ENCODE results near the gene EVL. TPM values are rescaled to one million over a fixed set of nuclear protein-coding genes. Genes with fewer than 3 reads are reported as not detected.
A peak's percentile ranks its signal among the peaks of the same experiment; 100 is the strongest.

The EVL gene
- total and polyA plus RNA-seq, 4 donors = 54.5 to 99.9 (median 78.2) TPM

- H3K27me3 ChIP-seq (ENCODE audit: control insufficient read depth in 3 of 3, insufficient read depth in 3 of 3, low read length in 2 of 3) = no peaks in the 10 kb centered on the region
- H3K9me3 ChIP-seq (ENCODE audit: control insufficient read depth in 4 of 4, insufficient read depth in 3 of 4, low read length in 3 of 4) = no peaks in the 10 kb centered on the region
- no peaks in the 10 kb centered on the region for H3K36me3 ChIP-seq (ENCODE audit: control insufficient read depth in 4 of 4, insufficient read depth in 4 of 4, low read length in 4 of 4)
- no peak for TF ChIP-seq CTCF (IDR thresholded peaks at IDR 0.05; ENCODE audit: control extremely low read depth, extremely low read depth)
- no peak overlapping the region for H3K9ac ChIP-seq (ENCODE audit: insufficient read depth in 1 of 2, low read length in 2 of 2)
- no peak for ATAC-seq (ENCODE audit: insufficient read depth, low FRiP score)
- peak in 1 of 3 donors; percentile 44 for DNase-seq
- no peak overlapping the region for H3K4me3 ChIP-seq
- peaks cover 5 to 73% (median 38%) of the 10 kb centered on the region in 5 donors for H3K4me1 ChIP-seq (ENCODE audit: control insufficient read depth in 5 of 5, insufficient read depth in 5 of 5, low read length in 5 of 5)
- H3K27ac ChIP-seq (ENCODE audit: low read depth in 1 of 2, low read length in 1 of 2) = no peak overlapping the region
- WGBS, 2 donors = 83 to 89% methylated on average over 7 of the region's 7 CpGs
Measured at GRCh38 chr14:100018054-100018453, 47.2 kb upstream of the EVL start.

GRCh38 chr14:100018482-100018881 lies 46.7 kb upstream of the EVL start:
- Histone ChIP-seq H3K4me1 (ENCODE audit: control insufficient read depth in 5 of 5, insufficient read depth in 5 of 5, low read length in 5 of 5) (peaks cover 5 to 71% (median 38%) of the 10 kb centered on the region in 5 donors), H3K36me3 (ENCODE audit: control insufficient read depth in 4 of 4, insufficient read depth in 4 of 4, low read length in 4 of 4) (no peaks in the 10 kb centered on the region), H3K27me3 (ENCODE audit: control insufficient read depth in 3 of 3, insufficient read depth in 3 of 3, low read length in 2 of 3) (no peaks in the 10 kb centered on the region), H3K4me3 (no peak overlapping the region), H3K9me3 (ENCODE audit: control insufficient read depth in 4 of 4, insufficient read depth in 3 of 4, low read length in 3 of 4) (no peaks in the 10 kb centered on the region), H3K27ac (ENCODE audit: low read depth in 1 of 2, low read length in 1 of 2) (no peak overlapping the region), H3K9ac (ENCODE audit: insufficient read depth in 1 of 2, low read length in 2 of 2) (no peak overlapping the region)
- DNase-seq (no peak), ATAC-seq (ENCODE audit: insufficient read depth, low FRiP score) (no peak)
- TF ChIP-seq CTCF (IDR thresholded peaks at IDR 0.05; ENCODE audit: control extremely low read depth, extremely low read depth) = no peak
- 75 to 80% methylated on average over 8 of the region's 8 CpGs for WGBS, 2 donors

GRCh38 chr14:100019156-100019744 lies 46.0 kb upstream of the EVL start:
- no peaks in the 10 kb centered on the region for H3K9me3 ChIP-seq (ENCODE audit: control insufficient read depth in 4 of 4, insufficient read depth in 3 of 4, low read length in 3 of 4)
- H3K4me3 ChIP-seq = no peak overlapping the region
- H3K27me3 ChIP-seq (ENCODE audit: control insufficient read depth in 3 of 3, insufficient read depth in 3 of 3, low read length in 2 of 3) = no peaks in the 10 kb centered on the region
- no peak overlapping the region for H3K27ac ChIP-seq (ENCODE audit: low read depth in 1 of 2, low read length in 1 of 2)
- TF ChIP-seq CTCF (IDR thresholded peaks at IDR 0.05; ENCODE audit: control extremely low read depth, extremely low read depth) = no peak
- 77 to 80% methylated on average over 8 of the region's 8 CpGs for WGBS, 2 donors
- peaks cover 5 to 70% (median 38%) of the 10 kb centered on the region in 5 donors for H3K4me1 ChIP-seq (ENCODE audit: control insufficient read depth in 5 of 5, insufficient read depth in 5 of 5, low read length in 5 of 5)
- H3K9ac ChIP-seq (ENCODE audit: insufficient read depth in 1 of 2, low read length in 2 of 2) = no peak overlapping the region
- DNase-seq (peak; percentile 62 to 89 (median 80)), ATAC-seq (ENCODE audit: insufficient read depth, low FRiP score) (no peak)
- no peaks in the 10 kb centered on the region for H3K36me3 ChIP-seq (ENCODE audit: control insufficient read depth in 4 of 4, insufficient read depth in 4 of 4, low read length in 4 of 4)

- H3K4me1 ChIP-seq (ENCODE audit: control insufficient read depth in 5 of 5, insufficient read depth in 5 of 5, low read length in 5 of 5) = peaks cover 10 to 57% (median 38%) of the 10 kb centered on the region in 5 donors
- H3K27ac ChIP-seq (ENCODE audit: low read depth in 1 of 2, low read length in 1 of 2) = no peak overlapping the region
- DNase-seq (no peak), ATAC-seq (ENCODE audit: insufficient read depth, low FRiP score) (no peak)
- WGBS, 2 donors = 72% methylated on average over 7 of the region's 7 CpGs
- TF ChIP-seq CTCF (IDR thresholded peaks at IDR 0.05; ENCODE audit: control extremely low read depth, extremely low read depth) = no peak
- no peak overlapping the region for H3K9ac ChIP-seq (ENCODE audit: insufficient read depth in 1 of 2, low read length in 2 of 2)
- H3K4me3 ChIP-seq = no peak overlapping the region
- H3K9me3 ChIP-seq (ENCODE audit: control insufficient read depth in 4 of 4, insufficient read depth in 3 of 4, low read length in 3 of 4) = no peaks in the 10 kb centered on the region
- no peaks in the 10 kb centered on the region for H3K36me3 ChIP-seq (ENCODE audit: control insufficient read depth in 4 of 4, insufficient read depth in 4 of 4, low read length in 4 of 4)
- no peaks in the 10 kb centered on the region for H3K27me3 ChIP-seq (ENCODE audit: control insufficient read depth in 3 of 3, insufficient read depth in 3 of 3, low read length in 2 of 3)
Measured at GRCh38 chr14:100020629-100021028, 44.6 kb upstream of the EVL start.

All from lung (tissue), 12 donors.